Hepatic stellate cell (primary cell): ENCODE results near the gene PELI2.

Experiments used
- DNase-seq: peaks from one replicate; pipeline ENCODE4 v3.0.0; 2011; ENCODE audit warnings: low spot score

The PELI2 gene

GRCh38 chr14:56244138-56244789 is 126.1 kb downstream of the PELI2 start:
- DNase-seq, result peak; percentile 33

- DNase-seq, result no peak
Measured at GRCh38 chr14:56247495-56248200, 129.4 kb downstream of the PELI2 start.

DNA sequence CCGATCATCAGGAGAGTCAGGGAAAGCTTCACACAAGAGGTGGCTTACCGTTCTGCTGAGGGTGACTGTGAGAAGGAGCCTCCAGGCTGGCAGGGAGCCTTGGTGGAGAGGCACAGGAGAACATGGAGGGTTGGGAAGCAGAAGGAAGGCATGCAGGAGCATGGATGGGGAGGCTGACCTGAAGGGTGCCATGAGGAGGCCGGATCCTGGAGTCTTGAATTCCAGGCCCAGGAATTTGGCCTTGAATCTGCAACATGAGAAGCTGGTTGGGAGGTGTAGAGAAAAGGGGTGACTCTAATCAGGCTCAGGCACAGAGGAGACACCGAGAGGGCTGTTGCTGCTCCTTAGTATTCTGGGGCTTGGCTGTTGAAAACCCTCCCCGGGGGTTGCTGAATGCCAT is 130.2 kb downstream of the PELI2 start:
- no peak for DNase-seq

GRCh38 chr14:56261046-56261445 is 142.8 kb downstream of the PELI2 start:
- no peak for DNase-seq

GRCh38 chr14:56262530-56262929 is 144.3 kb downstream of the PELI2 start:
- DNase-seq, result no peak

DNA sequence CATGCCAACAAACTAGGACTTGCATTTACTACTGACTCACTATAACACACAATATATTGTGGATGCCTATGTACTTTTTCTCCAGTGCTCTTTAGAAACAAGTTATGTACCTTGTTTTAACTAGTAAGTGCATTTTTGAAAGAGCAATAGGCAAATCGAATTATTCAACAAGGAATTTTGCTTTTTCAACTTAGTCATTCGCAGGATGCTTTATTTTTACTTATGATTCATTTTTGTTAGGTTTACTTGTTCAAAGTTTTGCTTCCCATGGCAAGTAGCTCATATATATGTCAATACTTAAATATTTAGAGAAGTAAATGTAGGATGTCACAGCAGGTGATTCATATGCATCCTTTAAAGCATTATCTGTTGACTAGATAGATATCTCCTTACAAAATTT is 149.8 kb downstream of the PELI2 start:
- DNase-seq, result no peak

- no peak for DNase-seq
Measured at GRCh38 chr14:56268673-56269072, 150.5 kb downstream of the PELI2 start.

DNA sequence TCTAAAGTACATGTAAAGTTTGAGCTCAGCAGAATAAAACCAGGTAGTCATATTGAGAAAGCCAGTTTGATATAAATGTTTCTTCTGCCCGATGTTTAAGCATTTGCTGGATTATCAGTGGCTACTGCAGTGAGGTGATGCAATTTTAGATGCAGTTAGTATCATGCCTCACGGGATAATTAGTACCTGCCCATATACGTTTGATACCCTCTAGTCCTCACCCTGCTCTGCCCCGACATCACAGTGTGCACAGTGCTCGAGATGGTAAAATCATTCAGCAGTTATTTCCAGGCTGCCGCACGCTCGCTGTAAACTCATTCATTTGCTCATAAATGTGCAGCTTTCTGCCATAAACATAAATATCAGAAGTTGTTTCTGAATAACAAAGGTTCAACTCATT is 152.7 kb downstream of the PELI2 start:
- no peak for DNase-seq

DNA sequence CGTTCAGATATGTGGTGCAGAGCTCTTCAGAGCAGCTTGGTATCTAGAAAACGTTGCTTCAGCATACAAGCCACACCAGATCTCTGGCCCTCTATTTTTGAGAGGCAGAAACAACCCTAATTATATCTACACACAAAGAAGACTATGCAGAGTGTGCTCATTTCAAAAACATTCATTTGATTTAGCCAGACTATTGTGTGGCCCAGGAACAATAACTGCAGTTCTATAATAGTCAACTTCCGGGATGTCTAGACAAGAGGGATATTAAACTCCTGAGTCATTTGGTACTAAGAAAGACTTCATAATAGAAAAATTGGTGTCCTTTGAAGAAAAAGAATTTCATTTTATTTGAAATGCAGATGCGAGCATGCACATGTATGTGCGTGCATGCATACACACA is 153.8 kb downstream of the PELI2 start:
- DNase-seq, result no peak

- no peak for DNase-seq
Measured at GRCh38 chr14:56273155-56273554, 154.9 kb downstream of the PELI2 start.

DNA sequence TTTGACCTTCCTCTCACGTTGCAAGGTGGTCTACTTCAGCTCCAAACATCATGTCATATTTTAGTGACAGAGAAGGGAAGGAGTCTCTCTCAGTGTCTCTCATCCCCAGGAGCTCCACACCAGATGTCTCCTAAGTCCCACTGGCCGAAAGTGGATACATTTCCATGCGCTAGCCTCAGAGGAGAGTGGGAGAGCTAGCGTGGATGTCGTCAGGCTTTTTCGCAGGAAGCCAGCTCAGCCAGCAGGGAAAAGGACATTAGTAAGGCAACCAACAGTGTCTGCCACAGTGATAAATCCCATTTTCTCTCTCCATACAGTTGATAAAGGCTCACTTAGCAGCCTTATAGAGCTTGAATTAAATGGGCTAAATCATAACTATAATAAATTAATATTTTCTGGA is 155.7 kb downstream of the PELI2 start:
- DNase-seq, result no peak

- DNase-seq, result no peak
Measured at GRCh38 chr14:56274556-56274955, 156.3 kb downstream of the PELI2 start.

DNA sequence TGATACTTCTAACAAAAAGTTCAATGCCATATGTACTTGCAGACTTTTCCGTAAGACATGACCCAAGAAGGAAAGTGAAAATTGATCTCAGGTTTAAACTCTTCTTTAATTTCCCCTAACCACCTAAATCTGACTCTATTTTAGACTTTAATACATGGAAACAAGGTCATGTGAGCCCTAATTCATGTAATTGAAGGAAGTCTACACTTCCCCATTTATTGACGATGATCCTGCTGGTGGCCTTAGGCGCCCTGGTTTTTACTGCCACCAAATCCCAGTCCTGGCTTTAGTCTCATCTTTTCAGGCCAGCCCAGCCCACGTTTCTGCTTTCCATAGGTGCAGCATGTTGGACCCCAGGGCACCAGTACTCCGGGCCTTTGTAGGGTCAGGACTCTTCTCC is 157.9 kb downstream of the PELI2 start:
- DNase-seq, result no peak

- no peak for DNase-seq
Measured at GRCh38 chr14:56278383-56278782, 160.2 kb downstream of the PELI2 start.

- DNase-seq, result no peak
Measured at GRCh38 chr14:56280843-56281242, 162.6 kb downstream of the PELI2 start.

- no peak for DNase-seq
Measured at GRCh38 chr14:56282179-56282578, 164.0 kb downstream of the PELI2 start.

GRCh38 chr14:56284641-56285040 is 166.4 kb downstream of the PELI2 start:
- no peak for DNase-seq

DNA sequence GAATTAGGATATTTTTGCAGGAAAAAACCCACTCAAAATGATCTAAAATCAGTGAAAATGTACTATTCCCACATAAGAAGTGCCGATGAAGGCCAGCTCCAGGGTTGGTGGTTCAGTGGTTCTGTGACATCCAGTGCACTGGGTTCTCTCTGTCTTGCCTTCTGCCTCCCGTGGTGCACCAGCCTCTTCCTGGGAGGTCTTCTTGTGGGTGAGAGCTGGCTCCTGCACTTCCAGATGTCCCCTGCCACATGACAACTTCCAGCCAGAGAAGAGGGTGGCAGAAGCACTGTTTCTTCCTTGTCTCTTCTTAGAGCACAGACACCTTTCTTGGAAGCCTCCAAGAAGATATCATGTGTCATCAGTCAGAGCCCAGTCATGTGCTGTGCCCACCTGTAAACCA is 170.9 kb downstream of the PELI2 start:
- no peak for DNase-seq

GRCh38 chr14:56290195-56290594 is 172.0 kb downstream of the PELI2 start:
- DNase-seq, result no peak

DNA sequence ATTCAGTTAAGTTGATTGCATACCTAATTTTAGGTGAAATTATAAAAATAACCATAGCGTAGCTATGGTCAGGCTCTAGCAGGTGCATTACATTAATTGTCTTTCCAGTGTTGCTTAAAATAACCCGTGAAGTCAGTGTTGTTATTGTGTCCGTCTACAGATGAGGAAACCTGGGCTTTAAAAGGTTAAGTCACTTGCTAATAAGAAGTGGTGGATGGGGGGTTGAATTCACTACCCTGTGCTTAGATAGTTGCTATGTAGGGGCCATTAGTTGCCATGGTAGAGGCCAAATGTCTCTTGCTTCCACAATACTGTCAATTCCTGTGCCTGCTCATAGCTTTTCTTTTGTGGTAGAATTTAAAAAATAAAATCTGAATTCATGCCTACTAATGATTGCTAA is 174.8 kb downstream of the PELI2 start:
- no peak for DNase-seq

- DNase-seq, result no peak
Measured at GRCh38 chr14:56293506-56293905, 175.3 kb downstream of the PELI2 start.

DNA sequence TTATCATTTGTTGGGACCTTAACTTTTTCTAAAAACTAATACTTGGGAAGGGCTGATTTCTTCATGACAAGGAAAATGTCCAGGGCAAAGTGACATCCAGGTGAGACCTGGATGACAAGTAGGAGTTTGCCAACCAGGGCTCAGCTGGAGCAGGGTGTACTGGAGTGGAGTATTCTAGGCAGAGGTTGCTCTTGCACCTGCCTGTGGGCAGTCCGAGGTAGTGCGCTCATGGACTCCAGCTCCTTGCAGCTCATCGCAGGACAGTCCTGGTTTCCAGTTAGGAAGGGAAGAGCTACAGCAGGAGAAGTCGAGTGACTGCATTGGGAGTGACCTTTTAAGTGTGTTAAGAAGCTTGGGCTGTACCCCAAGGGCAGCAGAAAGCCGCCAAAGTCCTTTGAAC is 175.9 kb downstream of the PELI2 start:
- no peak for DNase-seq

- DNase-seq, result no peak
Measured at GRCh38 chr14:56295743-56296142, 177.5 kb downstream of the PELI2 start.

- no peak for DNase-seq
Measured at GRCh38 chr14:56297449-56297848, 179.2 kb downstream of the PELI2 start.
